ENCODE data around the gene GFOD2.
"Not testable (repeated sequence)": the region's sequence is repeated elsewhere in the genome, so short reads cannot be mapped to it uniquely, and the experiment has no call there.

The GFOD2 gene

GRCh38 chr16:67699265-67699664, 19.9 kb downstream of the GFOD2 start:
- no peak for DNase-seq

GRCh38 chr16:67697422-67698185, 21.5 kb downstream of the GFOD2 start:
- DNase-seq: no peak

GRCh38 chr16:67694611-67695010, 24.5 kb downstream of the GFOD2 start:
- DNase-seq: no peak

- not testable (repeated sequence) for DNase-seq
Measured at GRCh38 chr16:67693517-67694285, 25.4 kb downstream of the GFOD2 start.

- DNase-seq: no peak
Measured at GRCh38 chr16:67685388-67686112, 33.6 kb downstream of the GFOD2 start.

- no peak for DNase-seq
Measured at GRCh38 chr16:67683767-67684166, 35.3 kb downstream of the GFOD2 start.

- no peak for DNase-seq
Measured at GRCh38 chr16:67679935-67680897, 38.9 kb downstream of the GFOD2 start.

GRCh38 chr16:67678354-67679023, 40.6 kb downstream of the GFOD2 start:
- no peak for DNase-seq

- DNase-seq: no peak
Measured at GRCh38 chr16:67677712-67678111, 41.4 kb downstream of the GFOD2 start.

GRCh38 chr16:67676939-67677338, 42.2 kb downstream of the GFOD2 start:
- DNase-seq: no peak

- no peak for DNase-seq
Measured at GRCh38 chr16:67676516-67676915, 42.6 kb downstream of the GFOD2 start.

GRCh38 chr16:67675999-67676398, 43.1 kb downstream of the GFOD2 start:
- no peak for DNase-seq

GRCh38 chr16:67675579-67675935, 43.6 kb downstream of the GFOD2 start:
- DNase-seq: no peak

- no peak for DNase-seq
Measured at GRCh38 chr16:67674851-67675578, 44.1 kb downstream of the GFOD2 start.

GRCh38 chr16:67673712-67674580, 45.2 kb downstream of the GFOD2 start:
- no peak for DNase-seq

GRCh38 chr16:67672739-67673662, 46.1 kb downstream of the GFOD2 start:
- peak; percentile 50 for DNase-seq

- no peak for DNase-seq
Measured at GRCh38 chr16:67672306-67672705, 46.8 kb downstream of the GFOD2 start.

GRCh38 chr16:67669499-67670101, 49.5 kb downstream of the GFOD2 start:
- DNase-seq: no peak

All from activated T-cell treated with anti-CD3 and anti-CD28 coated beads, Interleukin-2, amount 50 U/mL, for 1 hour (primary cell).